HEK293T (cell line): Measurements from ENCODE around the gene ADISSP.
A peak's percentile ranks its signal among the peaks of the same experiment; 100 is the strongest.

Experiments used
- CTCF ChIA-PET: fragments of 350-600 bp; formaldehyde crosslinking; extraction: SDS; loops from one replicate; lab custom pipeline; 2021; ENCODE audit warnings: antibody characterized with exemption, inconsistent platforms; lab: Yijun Ruan, JAX
- POLR2A ChIA-PET: fragments of 350-600 bp; formaldehyde crosslinking; extraction: SDS; loops from one replicate; lab custom pipeline; 2020; ENCODE audit warnings: antibody characterized with exemption, inconsistent platforms; lab: Yijun Ruan, JAX
- DNase-seq: peaks from one replicate; pipeline ENCODE4 v3.0.0; 2012; ENCODE audit warnings: mixed read lengths; ENCODE audit errors: extremely low spot score
- ARNT ChIP-seq: fragments of 450-650 bp; IDR thresholded peaks from 2 replicates; pipeline ENCODE4 v1.6.1; 2017; ENCODE audit warnings: mild to moderate bottlenecking
- BHLHE40 ChIP-seq: fragments of 450-650 bp; IDR thresholded peaks from 2 replicates; pipeline ENCODE4 v1.6.1; 2016; ENCODE audit warnings: mild to moderate bottlenecking, moderate library complexity, borderline replicate concordance
- CTBP1 ChIP-seq: fragments of 450-650 bp; IDR thresholded peaks from 2 replicates; pipeline ENCODE4 v1.6.1; 2016; ENCODE audit warnings: borderline replicate concordance
- ELF4 ChIP-seq: fragments of 450-650 bp; IDR thresholded peaks from 2 replicates; pipeline ENCODE4 v1.6.1; 2017; ENCODE audit warnings: antibody characterized with exemption
- FOXA1 ChIP-seq: fragments of 450-650 bp; IDR thresholded peaks from 2 replicates; pipeline ENCODE4 v1.6.1; 2016; ENCODE audit warnings: mild to moderate bottlenecking
- FOXK2 ChIP-seq: fragments of 450-650 bp; IDR thresholded peaks from 2 replicates; pipeline ENCODE4 v1.6.1; 2016; ENCODE audit warnings: mild to moderate bottlenecking
- FOXM1 ChIP-seq: fragments of 450-650 bp; IDR thresholded peaks from 2 replicates; pipeline ENCODE4 v1.6.1; 2017; ENCODE audit warnings: mild to moderate bottlenecking, borderline replicate concordance
- HDGF ChIP-seq: fragments of 450-650 bp; IDR thresholded peaks from 2 replicates; pipeline ENCODE4 v1.6.1; 2017; ENCODE audit warnings: antibody characterized with exemption, borderline replicate concordance
- L3MBTL2 ChIP-seq: fragments of 450-650 bp; conservative IDR thresholded peaks from 2 replicates; pipeline ENCODE4 v1.6.1; 2016; ENCODE audit warnings: mild to moderate bottlenecking
- LEF1 ChIP-seq: fragments of 450-650 bp; IDR thresholded peaks from 2 replicates; pipeline ENCODE4 v1.6.1; 2017; ENCODE audit warnings: mild to moderate bottlenecking, borderline replicate concordance
- NFRKB ChIP-seq: fragments of 450-650 bp; IDR thresholded peaks from 2 replicates; pipeline ENCODE4 v1.6.1; 2016; ENCODE audit warnings: mild to moderate bottlenecking, moderate library complexity
- SP1 ChIP-seq: fragments of 450-650 bp; IDR thresholded peaks from 2 replicates; pipeline ENCODE4 v1.6.1; 2017
- SUZ12 ChIP-seq: fragments of 450-650 bp; IDR thresholded peaks from 2 replicates; pipeline ENCODE4 v1.6.1; 2016; ENCODE audit warnings: mild to moderate bottlenecking
- TARDBP ChIP-seq: fragments of 450-650 bp; IDR thresholded peaks from 2 replicates; pipeline ENCODE4 v1.6.1; 2016
- ZNF384 ChIP-seq: fragments of 450-650 bp; IDR thresholded peaks from 2 replicates; pipeline ENCODE4 v1.6.1; 2016
- TF ChIP-seq, protein P1 (sequence below): fragments of 450-650 bp; IDR thresholded peaks from 2 replicates; pipeline ENCODE4 v1.6.1; 2016

Gene ADISSP

DNA sequence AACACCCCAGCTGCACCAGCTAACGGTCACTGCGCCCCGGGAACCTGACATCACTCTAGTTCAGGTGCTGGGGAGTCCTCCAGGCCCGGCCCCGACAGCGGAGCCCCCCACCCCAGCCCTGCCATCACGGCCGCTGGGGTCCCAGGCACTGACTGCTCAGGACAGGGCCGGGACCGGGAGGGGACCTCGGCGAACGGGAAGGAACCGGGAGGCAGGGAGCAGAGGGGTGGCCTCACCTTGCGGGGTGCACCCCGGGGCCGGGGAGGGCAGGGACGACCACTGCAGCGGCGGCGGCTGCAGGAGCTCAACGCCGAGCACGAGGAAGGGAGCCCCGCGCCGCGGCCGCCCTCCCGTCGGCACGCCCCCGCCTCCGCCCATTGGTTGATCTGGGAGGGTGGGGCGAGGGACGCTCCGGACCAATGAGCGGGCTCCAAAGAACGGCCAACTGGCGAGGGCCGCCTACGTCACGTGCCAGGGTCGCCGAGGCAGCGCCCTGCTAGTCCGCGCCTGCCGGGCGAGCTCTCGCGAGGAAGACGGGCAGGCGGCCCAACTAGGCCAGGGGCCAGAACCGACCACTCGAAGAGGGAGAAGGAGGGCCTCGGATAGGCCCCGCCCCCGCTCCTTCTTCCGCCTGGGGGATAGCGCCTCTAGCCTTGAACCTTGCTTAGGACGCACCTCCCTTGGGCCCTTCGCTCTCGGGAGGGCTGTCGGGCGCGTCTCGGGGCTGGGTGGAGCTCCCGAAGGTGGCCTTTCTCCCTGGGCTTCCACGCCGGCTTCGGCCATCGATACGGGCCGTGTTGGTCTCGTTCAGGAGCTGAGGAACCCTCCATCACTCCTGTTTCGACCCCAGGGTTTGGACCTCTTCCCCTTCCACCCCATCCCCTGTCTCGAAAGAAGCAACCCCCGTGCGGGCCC, at the start of gene ADISSP:
TSS of gene ADISSP (minus strand) at position 327 of the 915 bp plus-strand sequence. CDS start 7,653 bp downstream, outside the sequence.
- POLR2A ChIA-PET, result interaction anchor here (0.6 to 3.6 kb wide), 25 partner anchors 8 to 316 kb away, joined by 3 to 41 read pairs (median 5); partner anchors contain the start of genes AP5S1, CDC25B, CENPB and SPEF1
- TF ChIP-seq HDGF (peak; percentile 89; the same call in 1 of the 2 replicates), LEF1 (no peak), TARDBP (no peak), ARNT (no peak), SP1 (no peak), FOXM1 (no peak), L3MBTL2 (peak; percentile 74), FOXK2 (no peak), BHLHE40 (no peak), ZNF384 (no peak), NFRKB (no peak), CTBP1 (no peak)
- TF ChIP-seq, protein P1, sequence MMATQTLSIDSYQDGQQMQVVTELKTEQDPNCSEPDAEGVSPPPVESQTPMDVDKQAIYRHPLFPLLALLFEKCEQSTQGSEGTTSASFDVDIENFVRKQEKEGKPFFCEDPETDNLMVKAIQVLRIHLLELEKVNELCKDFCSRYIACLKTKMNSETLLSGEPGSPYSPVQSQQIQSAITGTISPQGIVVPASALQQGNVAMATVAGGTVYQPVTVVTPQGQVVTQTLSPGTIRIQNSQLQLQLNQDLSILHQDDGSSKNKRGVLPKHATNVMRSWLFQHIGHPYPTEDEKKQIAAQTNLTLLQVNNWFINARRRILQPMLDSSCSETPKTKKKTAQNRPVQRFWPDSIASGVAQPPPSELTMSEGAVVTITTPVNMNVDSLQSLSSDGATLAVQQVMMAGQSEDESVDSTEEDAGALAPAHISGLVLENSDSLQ, result peak; percentile 65
- DNase-seq, result peak; percentile 99
- CTCF ChIA-PET, result interaction anchor here (0.8 to 2.2 kb wide), 10 partner anchors 11 to 91 kb away, joined by 3 to 17 read pairs (median 6); partner anchors contain the start of gene SPEF1

DNA sequence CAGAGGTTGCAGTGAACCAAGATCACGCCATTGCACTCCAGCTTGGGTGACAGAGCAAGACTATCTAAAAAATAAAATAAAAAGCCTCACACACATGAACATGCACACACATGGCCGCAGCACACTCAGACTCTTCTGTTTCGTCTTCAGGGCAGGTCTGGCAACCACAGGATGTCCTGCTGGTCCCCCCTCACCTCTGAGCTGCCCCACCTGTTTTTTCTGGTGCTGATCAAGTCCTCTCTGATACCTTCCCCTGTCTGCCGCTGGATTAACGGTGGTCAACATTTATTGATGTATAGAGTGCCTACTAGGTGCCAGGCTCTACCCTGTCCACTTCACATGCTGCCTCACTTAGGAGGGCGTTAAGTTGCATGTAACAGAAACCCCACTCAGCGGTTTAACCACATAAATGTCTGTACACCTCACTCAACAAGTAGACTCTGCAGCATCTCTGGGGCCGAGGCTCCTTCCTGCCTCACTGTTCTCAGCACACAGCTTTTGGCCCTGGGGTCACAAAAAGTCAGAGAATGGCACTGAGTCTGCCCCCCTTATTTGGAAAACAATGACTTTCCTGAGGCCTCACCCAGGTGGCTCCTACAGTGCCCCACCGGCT, 48.3 kb upstream of the ADISSP start:
- TF ChIP-seq ZNF384, result no peak
- TF ChIP-seq FOXK2, result no peak
- TF ChIP-seq, protein P1, result no peak
- no peak for TF ChIP-seq FOXM1
- TF ChIP-seq ARNT, result no peak
- no peak for TF ChIP-seq BHLHE40
- CTCF ChIA-PET, result no interaction called here
- POLR2A ChIA-PET, result no interaction called here
- no peak for DNase-seq

DNA sequence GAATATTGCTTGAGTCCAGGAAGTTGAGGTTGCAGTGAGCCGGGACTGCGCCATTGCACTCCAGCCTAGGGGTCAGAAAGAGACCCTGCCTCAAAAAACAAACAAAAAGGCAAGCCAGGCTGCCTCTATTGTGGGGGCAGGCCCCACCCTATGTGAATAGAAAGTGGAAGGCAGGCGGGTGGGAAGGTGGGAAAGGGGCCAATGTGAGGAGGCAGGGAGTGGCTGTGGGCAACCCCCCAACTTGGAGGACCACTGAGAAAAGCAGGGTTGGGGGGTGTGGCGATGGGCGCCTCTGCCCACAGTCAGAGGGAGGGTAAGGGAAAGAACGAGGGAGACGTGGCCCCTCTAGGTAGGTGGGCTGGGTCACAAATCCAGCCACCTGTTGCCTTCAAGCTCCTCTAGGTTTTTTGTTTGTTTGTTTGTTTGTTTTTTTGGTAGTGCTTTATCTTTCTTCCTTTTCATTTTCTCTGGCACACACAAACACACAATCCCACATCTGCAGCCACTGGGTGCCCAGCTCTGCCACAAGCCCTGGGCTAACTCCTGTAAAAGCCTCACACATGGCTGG, 47.5 kb upstream of the ADISSP start:
- no peak for TF ChIP-seq ARNT
- no peak for TF ChIP-seq ZNF384
- TF ChIP-seq BHLHE40, result no peak
- TF ChIP-seq HDGF, result no peak
- no peak for TF ChIP-seq CTBP1
- TF ChIP-seq, protein P1, result no peak
- no peak for TF ChIP-seq ELF4
- TF ChIP-seq LEF1, result no peak
- TF ChIP-seq TARDBP, result no peak
- no peak for TF ChIP-seq NFRKB
- TF ChIP-seq SP1, result no peak
- ChIA-PET CTCF (no interaction called here), POLR2A (no interaction called here)
- DNase-seq, result no peak

DNA sequence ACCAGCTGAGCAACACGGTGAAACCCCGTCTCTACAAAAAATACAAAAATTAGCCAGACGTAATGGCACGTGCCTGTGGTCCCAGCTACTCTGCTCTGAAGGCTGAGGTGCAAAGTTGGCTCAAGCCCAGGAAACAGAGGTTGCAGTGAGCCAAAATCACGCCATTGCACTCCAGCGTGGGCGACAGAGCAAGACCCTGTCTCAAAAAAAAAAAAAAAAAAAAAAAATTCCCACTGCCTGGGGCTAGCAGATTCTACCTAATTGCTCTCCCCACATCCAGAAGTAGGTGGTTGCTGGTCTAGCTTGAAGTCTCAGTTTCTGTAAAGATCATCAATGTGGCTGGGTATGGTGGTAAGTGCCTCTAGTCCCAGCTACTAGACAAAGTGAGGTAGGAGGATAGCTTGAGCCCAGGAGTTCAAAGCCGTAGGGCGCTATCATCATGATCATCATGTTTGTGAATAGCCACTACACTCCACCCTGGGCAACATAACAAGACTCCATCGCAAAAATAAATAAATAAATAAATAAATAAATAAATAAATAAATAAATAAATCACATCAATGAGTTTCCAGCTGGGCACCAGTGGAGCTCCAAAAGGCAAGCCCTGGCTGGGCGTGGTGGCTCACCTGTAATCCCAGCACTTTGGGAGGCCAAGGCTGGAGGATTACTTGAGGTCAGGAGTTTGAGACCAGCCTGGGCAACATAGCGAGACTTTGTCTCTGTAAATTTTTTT, 46.5 kb upstream of the ADISSP start:
- TF ChIP-seq HDGF (no peak), ARNT (no peak), SUZ12 (no peak), ELF4 (no peak), FOXA1 (no peak), LEF1 (no peak), FOXK2 (no peak), NFRKB (no peak), TARDBP (no peak), ZNF384 (no peak), BHLHE40 (no peak), SP1 (no peak), CTBP1 (no peak), L3MBTL2 (no peak), FOXM1 (no peak)
- TF ChIP-seq, protein P1, result no peak
- ChIA-PET POLR2A (interaction anchor here (1.4 to 1.8 kb wide), 2 partner anchors 28 to 32 kb away, joined by 4 to 12 read pairs; partner anchors contain the start of genes CENPB and SPEF1), CTCF (interaction anchor here (0.6 kb wide), 4 partner anchors 24 to 171 kb away, joined by 3 to 7 read pairs (median 6); no protein-coding TSS in a partner anchor)
- DNase-seq, result no peak
